ENCODE results near the gene ZNF215.
"Not testable (repeated sequence)": the region's sequence is repeated elsewhere in the genome, so short reads cannot be mapped to it uniquely, and the experiment has no call there.

Gene ZNF215

GRCh38 chr11:6943131-6943530 lies 16.9 kb downstream of the ZNF215 start:
- DNase-seq, result no peak

- not testable (repeated sequence) for DNase-seq
These were observed 28.0 kb downstream of the ZNF215 start for GRCh38 chr11:6954248-6954647.

GRCh38 chr11:6962141-6962540 lies 35.9 kb downstream of the ZNF215 start:
- DNase-seq, result no peak

- DNase-seq, result no peak
These were observed 36.4 kb downstream of the ZNF215 start for GRCh38 chr11:6962673-6963072.

- no peak for DNase-seq
These were observed 42.6 kb downstream of the ZNF215 start for GRCh38 chr11:6968816-6969215.

- not testable (repeated sequence) for DNase-seq
These were observed 43.6 kb downstream of the ZNF215 start for GRCh38 chr11:6969854-6970253.

GRCh38 chr11:6979365-6979764 lies 53.1 kb downstream of the ZNF215 start:
- DNase-seq, result no peak

- DNase-seq, result no peak
These were observed 60.3 kb downstream of the ZNF215 start for GRCh38 chr11:6986487-6986886.

GRCh38 chr11:6988506-6988905 lies 62.3 kb downstream of the ZNF215 start:
- no peak for DNase-seq

- no peak for DNase-seq
These were observed 65.0 kb downstream of the ZNF215 start for GRCh38 chr11:6991227-6991626.

- no peak for DNase-seq
These were observed 65.8 kb downstream of the ZNF215 start for GRCh38 chr11:6992026-6992425.

GRCh38 chr11:6992457-6993417 lies 66.5 kb downstream of the ZNF215 start:
- no peak for DNase-seq

GRCh38 chr11:6995703-6996102 lies 69.5 kb downstream of the ZNF215 start:
- no peak for DNase-seq

GRCh38 chr11:7004482-7004881 lies 78.3 kb downstream of the ZNF215 start:
- no peak for DNase-seq

Data from CD4-positive, alpha-beta T cell treated with Interleukin-4 for 4 hours (primary cell).